ENCODE results near the gene OR7G3.

OR7G3 gene

GRCh38 chr19:9144920-9145319 lies 18.2 kb upstream of the OR7G3 start:
- no peak for TF ChIP-seq CTCF (IDR thresholded peaks at IDR 0.05; ENCODE audit: borderline replicate concordance, insufficient read depth, low read depth, low read length)
- no peak overlapping the region for H3K4me3 ChIP-seq (ENCODE audit: low read depth, low read length)

DNA sequence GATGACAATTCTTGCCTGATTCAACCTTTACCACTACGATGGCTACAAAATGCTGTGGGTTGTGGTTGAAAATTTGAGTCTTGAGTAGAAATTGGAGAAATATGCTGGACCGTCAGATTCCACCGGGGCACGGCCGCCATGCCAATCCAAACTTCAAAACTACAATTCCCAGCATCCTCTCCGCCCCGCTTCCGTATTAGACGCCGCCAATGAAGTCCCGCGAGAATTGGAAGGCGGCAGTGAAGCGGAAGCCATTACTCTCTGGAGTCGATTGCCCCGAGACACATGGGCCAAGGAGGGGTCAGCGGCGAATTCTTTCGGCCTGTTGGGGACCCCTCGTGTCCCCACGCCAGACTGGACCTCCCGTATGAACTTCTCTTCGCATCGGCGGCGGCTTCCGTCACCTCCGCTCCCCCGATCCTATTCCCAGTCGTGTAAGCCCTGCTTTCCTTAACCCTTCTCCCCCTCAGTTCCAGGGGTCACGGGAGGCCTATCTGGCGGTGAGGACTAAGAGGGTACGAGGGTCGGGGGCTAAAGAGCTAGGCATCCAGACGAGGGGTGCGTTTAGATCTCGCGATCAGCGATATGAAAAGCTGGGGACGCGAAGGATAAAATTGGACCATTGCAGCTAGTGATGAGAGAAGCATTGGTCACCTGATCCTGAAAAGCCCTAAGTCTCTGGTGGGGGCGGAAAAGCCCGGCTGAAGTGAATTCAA lies 13.6 kb upstream of the OR7G3 start, which contains the start of gene ZNF317:
Gene ZNF317 (plus strand): TSS at position 239 of the 716 bp plus-strand sequence. CDS start 15,620 bp downstream, outside the sequence.
- peak within 1 kb of the TSS; percentile 79 for H3K4me3 ChIP-seq (ENCODE audit: low read depth, low read length)
- no peak for TF ChIP-seq CTCF (IDR thresholded peaks at IDR 0.05; ENCODE audit: borderline replicate concordance, insufficient read depth, low read depth, low read length)

DNA sequence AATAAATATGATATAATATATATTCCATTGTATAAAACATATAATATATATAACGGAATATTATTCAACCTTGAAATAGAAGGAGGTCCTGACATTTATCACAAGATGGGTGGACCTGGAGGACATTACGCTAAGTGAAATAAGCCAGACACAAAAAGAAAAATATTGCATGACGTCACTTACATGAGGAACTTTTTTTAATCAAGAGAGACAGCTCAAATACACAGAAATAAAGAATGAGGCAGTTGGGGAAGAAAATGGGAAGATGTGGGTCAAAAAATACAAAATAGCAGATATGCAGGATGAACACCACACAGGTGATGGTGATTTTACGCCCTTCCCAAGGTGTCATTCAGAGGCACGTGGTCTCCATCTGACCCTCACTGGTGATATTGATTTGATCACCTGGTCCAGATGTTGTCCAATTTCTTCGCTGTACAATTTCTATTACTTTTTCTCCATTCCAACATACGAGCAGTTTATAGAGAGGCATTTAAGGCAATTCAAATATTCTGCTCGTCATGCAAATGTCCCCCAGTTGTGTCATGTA lies 12.9 kb upstream of the OR7G3 start:
- H3K4me3 ChIP-seq (ENCODE audit: low read depth, low read length) = peak overlapping the region; percentile 79
- TF ChIP-seq CTCF (IDR thresholded peaks at IDR 0.05; ENCODE audit: borderline replicate concordance, insufficient read depth, low read depth, low read length) = no peak

DNA sequence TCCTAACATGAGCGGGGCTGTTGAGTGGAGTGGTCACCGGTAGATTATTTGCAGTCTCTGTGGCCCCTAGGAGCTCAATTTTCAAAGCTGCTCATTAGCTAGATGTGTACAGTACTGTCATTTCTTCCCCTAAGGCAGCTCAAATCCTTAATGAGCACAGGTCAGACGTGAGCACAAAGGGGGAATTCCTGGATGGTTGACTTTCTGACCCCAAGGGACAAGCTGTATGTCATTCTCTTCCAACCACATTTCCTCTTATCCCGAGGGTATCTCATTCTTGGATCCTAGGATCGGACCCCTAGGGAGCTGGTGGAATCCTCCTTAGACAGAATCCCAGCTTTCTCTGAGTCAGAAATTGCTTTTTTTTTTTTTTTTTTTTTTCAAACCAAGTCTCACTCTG lies 5.7 kb upstream of the OR7G3 start:
- H3K4me3 ChIP-seq (ENCODE audit: low read depth, low read length) = no peak overlapping the region
- TF ChIP-seq CTCF (IDR thresholded peaks at IDR 0.05; ENCODE audit: borderline replicate concordance, insufficient read depth, low read depth, low read length) = no peak

GRCh38 chr19:9130965-9131364 lies 4.2 kb upstream of the OR7G3 start:
- no peak for TF ChIP-seq CTCF (IDR thresholded peaks at IDR 0.05; ENCODE audit: borderline replicate concordance, insufficient read depth, low read depth, low read length)
- no peak overlapping the region for H3K4me3 ChIP-seq (ENCODE audit: low read depth, low read length)

DNA sequence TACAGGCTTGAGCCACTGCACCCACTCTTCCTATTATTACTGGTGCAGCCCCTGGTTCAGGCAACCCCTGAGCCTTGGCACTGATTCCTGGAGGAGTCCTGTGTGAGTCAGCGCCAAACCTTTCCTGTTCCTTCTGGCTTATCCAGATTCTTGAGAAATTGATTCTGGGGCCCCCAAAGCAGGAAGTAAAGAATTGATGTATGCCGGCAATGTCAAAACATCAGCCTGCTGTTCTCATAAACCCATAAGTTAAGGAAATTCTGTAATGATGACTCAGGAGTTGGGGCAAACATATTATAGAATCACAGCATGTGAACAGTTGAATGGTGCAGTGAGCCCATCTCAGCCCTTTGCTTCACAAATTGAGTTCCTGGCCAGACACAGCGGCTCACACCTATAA lies 1.4 kb upstream of the OR7G3 start:
- no peak for TF ChIP-seq CTCF (IDR thresholded peaks at IDR 0.05; ENCODE audit: borderline replicate concordance, insufficient read depth, low read depth, low read length)
- no peak overlapping the region for H3K4me3 ChIP-seq (ENCODE audit: low read depth, low read length)

DNA sequence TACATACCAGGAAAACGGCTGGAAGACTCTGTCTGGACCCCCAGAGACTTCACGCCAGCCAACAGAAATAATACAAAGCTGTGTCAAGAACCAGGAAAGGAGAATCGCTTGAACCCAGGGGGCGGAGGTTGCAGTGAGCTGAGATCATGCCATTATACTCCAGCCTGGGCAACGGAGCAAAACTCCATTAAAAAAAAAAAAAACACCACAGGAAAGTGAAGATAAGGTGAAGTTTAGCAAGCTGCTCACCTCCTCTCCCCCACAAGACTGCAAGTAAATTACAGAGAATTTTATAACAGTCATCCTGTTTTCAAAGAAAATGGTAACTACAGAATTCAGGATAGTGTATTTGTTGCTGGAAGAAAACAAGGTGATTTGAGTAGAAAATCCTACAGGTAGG lies 10.2 kb downstream of the OR7G3 start:
- H3K4me3 ChIP-seq (ENCODE audit: low read depth, low read length) = no peak overlapping the region
- no peak for TF ChIP-seq CTCF (IDR thresholded peaks at IDR 0.05; ENCODE audit: borderline replicate concordance, insufficient read depth, low read depth, low read length)
